Activated CD8-positive, alpha-beta memory T cell treated with anti-CD3 and anti-CD28 coated beads, Interleukin-2, amount 50 U/mL, for 4 hours (primary cell): ENCODE measurements around the gene PIGR.

Experiments
- DNase-seq: peaks from one replicate; pipeline ENCODE4 v3.0.0-alpha.2; 2020

The PIGR gene

GRCh38 chr1:206885341-206886060, 60.8 kb downstream of the PIGR start:
- no peak for DNase-seq

- no peak for DNase-seq
These were observed 62.4 kb downstream of the PIGR start for GRCh38 chr1:206883876-206884275.

- no peak for DNase-seq
These were observed 63.1 kb downstream of the PIGR start for GRCh38 chr1:206883160-206883559.

- no peak for DNase-seq
These were observed 63.7 kb downstream of the PIGR start for GRCh38 chr1:206882555-206882954.

GRCh38 chr1:206880314-206880713, 66.0 kb downstream of the PIGR start:
- no peak for DNase-seq
